GM23338 (cell line): Measurements from ENCODE around the gene EXOC3. TPM values are rescaled to one million over a fixed set of nuclear protein-coding genes. Genes with fewer than 3 reads are reported as not detected.

Experiments
- ATAC-seq: fragments of 200-7000 bp; cut with Tn5 transposase; 3 replicates; pipeline ENCODE4 v1.9.1; 2020
- DNase-seq: peaks from one replicate; pipeline ENCODE4 v3.0.0-alpha.2; 2015; ENCODE audit warnings: low spot score
- H2AFZ ChIP-seq: fragments of 200-600 bp; sonication (generic); 2 replicates; pipeline ENCODE4 v1.8.0; 2016; ENCODE audit warnings: antibody characterized with exemption, mild to moderate bottlenecking, moderate library complexity
- H3F3A ChIP-seq: fragments of 200-600 bp; sonication (generic); replicated peaks from 2 replicates; pipeline ENCODE4 v1.8.0; 2017; ENCODE audit warnings: antibody characterized with exemption, mixed run types, low read depth
- H3K27ac ChIP-seq: fragments of 200-600 bp; sonication (generic); 2 replicates; pipeline ENCODE4 v1.6.1; 2016; ENCODE audit warnings: low read depth
- H3K27me3 ChIP-seq: fragments of 200-600 bp; sonication (generic); 2 replicates; pipeline ENCODE4 v1.8.0; 2016; ENCODE audit warnings: mild to moderate bottlenecking, mixed run types, moderate library complexity; ENCODE audit not compliant: insufficient read depth
- H3K36me3 ChIP-seq: fragments of 200-600 bp; sonication (generic); 2 replicates; pipeline ENCODE4 v1.8.0; 2016; ENCODE audit warnings: mild to moderate bottlenecking; ENCODE audit not compliant: insufficient read depth
- H3K4me1 ChIP-seq: fragments of 200-600 bp; sonication (generic); 2 replicates; pipeline ENCODE4 v1.8.0; 2016; ENCODE audit warnings: mild to moderate bottlenecking, moderate library complexity; ENCODE audit not compliant: insufficient read depth
- H3K4me2 ChIP-seq: fragments of 200-600 bp; sonication (generic); 2 replicates; pipeline ENCODE4 v1.7.1; 2017; ENCODE audit warnings: mixed run types
- H3K4me3 ChIP-seq: fragments of 200-600 bp; sonication (generic); 2 replicates; pipeline ENCODE4 v1.6.1; 2016; ENCODE audit warnings: mixed run types
- H3K79me2 ChIP-seq: fragments of 200-600 bp; sonication (generic); replicated peaks from 2 replicates; pipeline ENCODE4 v1.8.0; 2017; ENCODE audit warnings: mild to moderate bottlenecking; ENCODE audit not compliant: insufficient read depth
- H3K9me2 ChIP-seq: fragments of 200-600 bp; sonication (generic); 2 replicates; pipeline ENCODE4 v1.8.0; 2017; ENCODE audit not compliant: insufficient read depth
- H4K20me1 ChIP-seq: fragments of 200-600 bp; sonication (generic); replicated peaks from 2 replicates; pipeline ENCODE4 v1.8.0; 2017; ENCODE audit warnings: mild to moderate bottlenecking; ENCODE audit not compliant: insufficient read depth
- H3K27ac Mint-ChIP-seq: 2 replicates; pipeline ENCODE4 v1.8.0; 2020; ENCODE audit warnings: inconsistent platforms, mild to moderate bottlenecking, moderate library complexity, mixed read lengths
- H3K27me3 Mint-ChIP-seq: 3 replicates; pipeline ENCODE4 v1.8.0; 2022; ENCODE audit warnings: low read depth, mild to moderate bottlenecking, moderate library complexity, mixed read lengths, inconsistent platforms; ENCODE audit not compliant: insufficient read depth, poor library complexity
- H3K36me3 Mint-ChIP-seq: 3 replicates; pipeline ENCODE4 v1.8.0; 2021; ENCODE audit warnings: low read depth, mild to moderate bottlenecking, inconsistent platforms, moderate library complexity, mixed read lengths
- H3K4me1 Mint-ChIP-seq: 3 replicates; pipeline ENCODE4 v1.8.0; 2020; ENCODE audit warnings: mild to moderate bottlenecking, inconsistent platforms, mixed read lengths
- H3K4me3 Mint-ChIP-seq: 3 replicates; pipeline ENCODE4 v1.8.0; 2021; ENCODE audit warnings: moderate library complexity, mild to moderate bottlenecking, inconsistent platforms, mixed read lengths
- H3K9me3 Mint-ChIP-seq: 3 replicates; pipeline ENCODE4 v1.8.0; 2020; ENCODE audit warnings: moderate library complexity, mild to moderate bottlenecking, inconsistent platforms, mixed read lengths
- CREB1 ChIP-seq: fragments of 250-450 bp; sonication (Bioruptor Pico); IDR thresholded peaks from 2 replicates; pipeline ENCODE4 v1.5.0; 2020; ENCODE audit warnings: low read depth, mild to moderate bottlenecking, moderate library complexity
- EZH2 ChIP-seq: fragments of 200-600 bp; sonication (generic); IDR thresholded peaks from one replicate; pipeline ENCODE4 v1.8.0; 2017; ENCODE audit warnings: antibody characterized with exemption, mild to moderate bottlenecking, low read depth; ENCODE audit not compliant: unreplicated experiment
- EZH2phosphoT487 ChIP-seq: fragments of 200-600 bp; sonication (generic); IDR thresholded peaks from one replicate; pipeline ENCODE4 v1.8.1; 2018; ENCODE audit warnings: antibody characterized with exemption; ENCODE audit not compliant: unreplicated experiment
- JUNB ChIP-seq: IDR thresholded peaks from one replicate; pipeline ENCODE4 v1.6.1; 2016; ENCODE audit warnings: antibody characterized with exemption; ENCODE audit not compliant: unreplicated experiment
- NANOG ChIP-seq: IDR thresholded peaks from 2 replicates; pipeline ENCODE4 v1.6.1; 2016; ENCODE audit warnings: antibody characterized with exemption, borderline replicate concordance
- POLR2AphosphoS5 ChIP-seq: IDR thresholded peaks from 2 replicates; pipeline ENCODE4 v1.6.1; 2016; ENCODE audit warnings: antibody characterized with exemption, low read depth
- REST ChIP-seq: IDR thresholded peaks from one replicate; pipeline ENCODE4 v1.6.1; 2018; ENCODE audit warnings: antibody characterized with exemption; ENCODE audit not compliant: unreplicated experiment
- STAT1 ChIP-seq: IDR thresholded peaks from one replicate; pipeline ENCODE4 v1.6.1; 2016; ENCODE audit warnings: antibody characterized with exemption; ENCODE audit not compliant: unreplicated experiment
- ZNF114 ChIP-seq: fragments of 250-450 bp; sonication (Bioruptor Pico); IDR thresholded peaks from 2 replicates; pipeline ENCODE4 v1.5.0; 2020; ENCODE audit warnings: mild to moderate bottlenecking, moderate library complexity
- ZNF331 ChIP-seq: fragments of 250-450 bp; sonication (Bioruptor Pico); IDR thresholded peaks from 2 replicates; pipeline ENCODE4 v1.5.0; 2020; ENCODE audit warnings: low read depth, mild to moderate bottlenecking, moderate library complexity
- ZNF462 ChIP-seq: fragments of 250-450 bp; sonication (Bioruptor Pico); IDR thresholded peaks from 2 replicates; pipeline ENCODE4 v1.5.0; 2020; ENCODE audit warnings: mild to moderate bottlenecking, moderate library complexity
- polyA plus RNA-seq: library from polyadenylated mRNA; unstranded; fragments of >200 nt; fragmentation: Nextera tagmentation; extraction: Ambion mirVana; gene quantifications from 2 replicates; pipeline ENCODE4 v1.2.1, GENCODE V29; 2016
- total RNA-seq: library from RNA; depleted of rRNA; stranded (reverse); fragments of >200 nt; shearing (Covaris generic); gene quantifications from 2 replicates; pipeline ENCODE4 v1.2.3, GENCODE V29; 2014
- TF ChIP-seq, protein P1 (sequence below), 2 experiments: fragments of 200-600 bp in 1 of 2; sonication (generic) in 1 of 2; conservative IDR thresholded peaks; 2 replicates each; pipeline versions ENCODE4 v1.5.1 to v1.6.1; 2016 to 2017; ENCODE audit warnings: antibody characterized with exemption in 2 of 2, low read depth in 2 of 2, mild to moderate bottlenecking in 2 of 2, moderate library complexity in 1 of 2
- TF ChIP-seq, protein P2 (sequence below): IDR thresholded peaks from 2 replicates; pipeline ENCODE4 v1.6.1; 2016; ENCODE audit warnings: antibody characterized with exemption

The EXOC3 gene
- total and polyA plus RNA-seq, 2 experiments from 2014 or later, result 13.4 to 31.6 TPM

GRCh38 chr5:411728-412127 lies 31.2 kb upstream of the EXOC3 start:
- no peak for ATAC-seq
- Mint-ChIP-seq H3K4me3 (no peak overlapping the region), H3K4me1 (peaks cover 22% of the 10 kb centered on the region), H3K9me3 (no peaks in the 10 kb centered on the region), H3K27ac (no peak overlapping the region), H3K27me3 (peaks cover 5% of the 10 kb centered on the region), H3K36me3 (no peaks in the 10 kb centered on the region)
- H3K4me2 ChIP-seq, result no peak overlapping the region
- H4K20me1 ChIP-seq, result no peaks in the 10 kb centered on the region
- no peaks in the 10 kb centered on the region for H3F3A ChIP-seq
- no peaks in the 10 kb centered on the region for H3K27me3 ChIP-seq
- H3K4me1 ChIP-seq, result peaks cover 3% of the 10 kb centered on the region; the same call in 1 of the 2 replicates
- H3K4me3 ChIP-seq, result no peak overlapping the region
- no peaks in the 10 kb centered on the region for H3K79me2 ChIP-seq
- H3K27ac ChIP-seq, result no peak overlapping the region
- no peak for DNase-seq
- H3K36me3 ChIP-seq, result no peaks in the 10 kb centered on the region
- TF ChIP-seq, protein P1, sequence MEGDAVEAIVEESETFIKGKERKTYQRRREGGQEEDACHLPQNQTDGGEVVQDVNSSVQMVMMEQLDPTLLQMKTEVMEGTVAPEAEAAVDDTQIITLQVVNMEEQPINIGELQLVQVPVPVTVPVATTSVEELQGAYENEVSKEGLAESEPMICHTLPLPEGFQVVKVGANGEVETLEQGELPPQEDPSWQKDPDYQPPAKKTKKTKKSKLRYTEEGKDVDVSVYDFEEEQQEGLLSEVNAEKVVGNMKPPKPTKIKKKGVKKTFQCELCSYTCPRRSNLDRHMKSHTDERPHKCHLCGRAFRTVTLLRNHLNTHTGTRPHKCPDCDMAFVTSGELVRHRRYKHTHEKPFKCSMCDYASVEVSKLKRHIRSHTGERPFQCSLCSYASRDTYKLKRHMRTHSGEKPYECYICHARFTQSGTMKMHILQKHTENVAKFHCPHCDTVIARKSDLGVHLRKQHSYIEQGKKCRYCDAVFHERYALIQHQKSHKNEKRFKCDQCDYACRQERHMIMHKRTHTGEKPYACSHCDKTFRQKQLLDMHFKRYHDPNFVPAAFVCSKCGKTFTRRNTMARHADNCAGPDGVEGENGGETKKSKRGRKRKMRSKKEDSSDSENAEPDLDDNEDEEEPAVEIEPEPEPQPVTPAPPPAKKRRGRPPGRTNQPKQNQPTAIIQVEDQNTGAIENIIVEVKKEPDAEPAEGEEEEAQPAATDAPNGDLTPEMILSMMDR (conservative IDR thresholded peaks at IDR 0.05; ENCODE audit: low read depth in 2 of 2), result no peak
- TF ChIP-seq, protein P2, sequence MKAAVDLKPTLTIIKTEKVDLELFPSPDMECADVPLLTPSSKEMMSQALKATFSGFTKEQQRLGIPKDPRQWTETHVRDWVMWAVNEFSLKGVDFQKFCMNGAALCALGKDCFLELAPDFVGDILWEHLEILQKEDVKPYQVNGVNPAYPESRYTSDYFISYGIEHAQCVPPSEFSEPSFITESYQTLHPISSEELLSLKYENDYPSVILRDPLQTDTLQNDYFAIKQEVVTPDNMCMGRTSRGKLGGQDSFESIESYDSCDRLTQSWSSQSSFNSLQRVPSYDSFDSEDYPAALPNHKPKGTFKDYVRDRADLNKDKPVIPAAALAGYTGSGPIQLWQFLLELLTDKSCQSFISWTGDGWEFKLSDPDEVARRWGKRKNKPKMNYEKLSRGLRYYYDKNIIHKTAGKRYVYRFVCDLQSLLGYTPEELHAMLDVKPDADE, result no peak
- no peak for TF ChIP-seq REST
- TF ChIP-seq ZNF331 (CRISPR knock-in tag), result no peak
- TF ChIP-seq ZNF462 (CRISPR knock-in tag), result no peak
- TF ChIP-seq STAT1, result no peak
- no peak for TF ChIP-seq JUNB
- TF ChIP-seq CREB1 (CRISPR knock-in tag), result no peak
- TF ChIP-seq NANOG, result no peak
- TF ChIP-seq EZH2phosphoT487, result no peak
- TF ChIP-seq POLR2AphosphoS5, result no peak
- no peak for TF ChIP-seq ZNF114
- TF ChIP-seq EZH2, result no peak
- H2AFZ ChIP-seq, result no peak overlapping the region
- H3K9me2 ChIP-seq, result no peaks in the 10 kb centered on the region
